Hematopoietic multipotent progenitor cell (in vitro differentiated cells): ENCODE measurements around the gene FADS2. TPM values are rescaled to one million over a fixed set of nuclear protein-coding genes. Genes with fewer than 3 reads are reported as not detected.

Experiments
- DNase-seq, 3 donors: peaks; one replicate each; pipeline ENCODE4 v3.0.0-alpha.2; 2011 to 2015; ENCODE audit warnings: low read depth in 2 of 3, low spot score in 2 of 3
- total RNA-seq: library from RNA; depleted of rRNA; stranded (reverse); fragments of >200 nt; gene quantifications from one replicate; pipeline ENCODE4 v1.2.3, GENCODE V29; 2012

Gene FADS2
- 110 TPM for total RNA-seq

- DNase-seq, result peak in 2 of 3 donors; percentile 84 to 90
These were observed at the start of gene FADS2 for GRCh38 chr11:61827571-61828378. FADS2 (plus strand) TSS chr11:61828300; CDS start chr11:61828391, 91 bp downstream.

- DNase-seq, result no peak
These were observed 49.7 kb upstream of the FADS2 start for GRCh38 chr11:61778357-61778886.

- DNase-seq, result no peak
These were observed 49.0 kb upstream of the FADS2 start for GRCh38 chr11:61778920-61779650.

GRCh38 chr11:61779666-61780525, 48.2 kb upstream of the FADS2 start:
- no peak for DNase-seq

- no peak for DNase-seq
These were observed 47.4 kb upstream of the FADS2 start for GRCh38 chr11:61780581-61781162.

- DNase-seq, result no peak
These were observed 46.5 kb upstream of the FADS2 start for GRCh38 chr11:61781585-61781984.

GRCh38 chr11:61782299-61782698, 45.8 kb upstream of the FADS2 start:
- no peak for DNase-seq

GRCh38 chr11:61782841-61783240, 45.3 kb upstream of the FADS2 start:
- DNase-seq, result no peak

GRCh38 chr11:61783717-61784505, 44.2 kb upstream of the FADS2 start:
- DNase-seq, result no peak

- no peak for DNase-seq
These were observed 43.6 kb upstream of the FADS2 start for GRCh38 chr11:61784506-61784805.

- DNase-seq, result no peak
These were observed 42.2 kb upstream of the FADS2 start for GRCh38 chr11:61785837-61786402.

- DNase-seq, result peak in 2 of 3 donors; percentile 36 to 48
These were observed 40.1 kb upstream of the FADS2 start for GRCh38 chr11:61787928-61788491.

GRCh38 chr11:61791737-61792309, 36.3 kb upstream of the FADS2 start:
- DNase-seq, result peak in 2 of 3 donors; percentile 66 to 79

GRCh38 chr11:61792310-61793082, 35.6 kb upstream of the FADS2 start, which contains the start of the genes FEN1 and TMEM258:
FEN1 (plus strand) TSS chr11:61792911; CDS start chr11:61795362, 2,451 bp downstream.
TMEM258 (minus strand) TSS chr11:61792599; CDS start chr11:61792558, 41 bp downstream.
- DNase-seq, result peak; percentile 85 to 95 (median 91)

GRCh38 chr11:61793083-61793828, 34.8 kb upstream of the FADS2 start:
- DNase-seq, result no peak

- DNase-seq, result no peak
These were observed 34.3 kb upstream of the FADS2 start for GRCh38 chr11:61793829-61794204.

- no peak for DNase-seq
These were observed 33.5 kb upstream of the FADS2 start for GRCh38 chr11:61794579-61794978.
